Esophagus squamous epithelium (tissue), 4 donors: ENCODE measurements around the gene TPRG1.

Source experiments
- POLR2A ChIP-seq, 4 donors: fragments of 450-650 bp; IDR thresholded peaks; one replicate each; pipeline ENCODE4 v1.6.1; 2017; ENCODE audit warnings: antibody characterized with exemption in 4 of 4, mild to moderate bottlenecking in 4 of 4, moderate library complexity in 3 of 4
- TF ChIP-seq, protein P1 (sequence below), 6 experiments: fragments of 450-650 bp in 4 of 6; fragments of 200-600 bp in 2 of 6; sonication (generic) in 2 of 6; IDR thresholded peaks; one replicate each; pipeline ENCODE4 v1.5.1; 2016 to 2019; ENCODE audit warnings: antibody characterized with exemption in 6 of 6, mild to moderate bottlenecking in 4 of 6, moderate library complexity in 4 of 6

DNA sequence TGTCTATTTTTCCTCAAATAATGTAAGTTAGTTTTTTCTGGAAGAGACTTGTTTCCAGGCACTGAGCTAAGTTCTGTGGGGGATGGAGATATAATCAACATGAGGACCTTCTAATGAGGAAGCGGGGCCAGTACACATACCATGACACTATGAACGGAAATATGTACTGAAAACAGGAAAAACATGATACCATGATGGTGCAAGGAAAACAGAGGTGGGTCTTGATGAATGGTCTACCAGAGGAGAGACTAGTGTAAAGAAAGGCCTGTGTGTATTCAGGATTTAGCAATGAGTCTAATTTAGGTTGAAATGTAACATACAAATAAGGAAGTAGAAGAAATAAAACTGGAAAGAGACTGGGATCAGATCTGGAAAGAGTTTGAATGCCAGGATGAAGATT lies 38.9 kb upstream of the TPRG1 start:
- TF ChIP-seq, protein P1, sequence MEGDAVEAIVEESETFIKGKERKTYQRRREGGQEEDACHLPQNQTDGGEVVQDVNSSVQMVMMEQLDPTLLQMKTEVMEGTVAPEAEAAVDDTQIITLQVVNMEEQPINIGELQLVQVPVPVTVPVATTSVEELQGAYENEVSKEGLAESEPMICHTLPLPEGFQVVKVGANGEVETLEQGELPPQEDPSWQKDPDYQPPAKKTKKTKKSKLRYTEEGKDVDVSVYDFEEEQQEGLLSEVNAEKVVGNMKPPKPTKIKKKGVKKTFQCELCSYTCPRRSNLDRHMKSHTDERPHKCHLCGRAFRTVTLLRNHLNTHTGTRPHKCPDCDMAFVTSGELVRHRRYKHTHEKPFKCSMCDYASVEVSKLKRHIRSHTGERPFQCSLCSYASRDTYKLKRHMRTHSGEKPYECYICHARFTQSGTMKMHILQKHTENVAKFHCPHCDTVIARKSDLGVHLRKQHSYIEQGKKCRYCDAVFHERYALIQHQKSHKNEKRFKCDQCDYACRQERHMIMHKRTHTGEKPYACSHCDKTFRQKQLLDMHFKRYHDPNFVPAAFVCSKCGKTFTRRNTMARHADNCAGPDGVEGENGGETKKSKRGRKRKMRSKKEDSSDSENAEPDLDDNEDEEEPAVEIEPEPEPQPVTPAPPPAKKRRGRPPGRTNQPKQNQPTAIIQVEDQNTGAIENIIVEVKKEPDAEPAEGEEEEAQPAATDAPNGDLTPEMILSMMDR (IDR thresholded peaks at IDR 0.05) = no peak
- no peak for TF ChIP-seq POLR2A (IDR thresholded peaks at IDR 0.05)
